HepG2 (cell line): ENCODE data around the gene AHNAK. TPM values are rescaled to one million over a fixed set of nuclear protein-coding genes. Genes with fewer than 3 reads are reported as not detected.

ENCODE experiments used
- AGO1 ChIP-seq: fragments of 200-400 bp; formaldehyde crosslinking; IDR thresholded peaks from 2 replicates; pipeline ENCODE4 v1.6.1; 2017; ENCODE audit warnings: mild to moderate bottlenecking, low read depth, low read length, moderate library complexity; ENCODE audit not compliant: poor library complexity, severe bottlenecking
- FLYWCH1 ChIP-seq: sonication (generic); formaldehyde crosslinking; IDR thresholded peaks from 2 replicates; pipeline ENCODE4 v1.8.1; 2023; ENCODE audit warnings: mild to moderate bottlenecking, missing genetic modification reagents
- FOXA1 ChIP-seq, 2 experiments: fragments of 450-650 bp in 1 of 2; sonication (generic) in 1 of 2; formaldehyde crosslinking in 1 of 2; IDR thresholded peaks; 2 replicates each; pipeline versions ENCODE4 v1.4.0 to v1.6.1; 2016 to 2020; ENCODE audit warnings: missing genetic modification reagents in 1 of 2
- FOXC1 ChIP-seq: sonication (generic); formaldehyde crosslinking; IDR thresholded peaks from 2 replicates; pipeline ENCODE4 v1.8.0; 2022; ENCODE audit warnings: mild to moderate bottlenecking, missing genetic modification reagents, borderline replicate concordance
- GLI4 ChIP-seq: sonication (generic); formaldehyde crosslinking; IDR thresholded peaks from 2 replicates; pipeline ENCODE4 v1.5.1; 2020; ENCODE audit warnings: missing genetic modification reagents, mild to moderate bottlenecking, moderate library complexity, borderline replicate concordance
- MAFK ChIP-seq, 2 experiments: IDR thresholded peaks in 1 of 2; conservative IDR thresholded peaks in 1 of 2; 2 replicates each; pipeline ENCODE4 v1.6.1; 2011; ENCODE audit warnings: improper control_type of control experiment in 2 of 2, low read length in 2 of 2
- MEF2D ChIP-seq: sonication (generic); formaldehyde crosslinking; IDR thresholded peaks from 2 replicates; pipeline ENCODE4 v1.5.1; 2020; ENCODE audit warnings: mild to moderate bottlenecking, missing genetic modification reagents
- NCOA5 ChIP-seq: sonication (generic); formaldehyde crosslinking; IDR thresholded peaks from 2 replicates; pipeline ENCODE4 v1.4.0; 2020; ENCODE audit warnings: missing genetic modification reagents
- SNRNP70 ChIP-seq: fragments of 200-400 bp; formaldehyde crosslinking; IDR thresholded peaks from 2 replicates; pipeline ENCODE4 v1.6.1; 2017; ENCODE audit warnings: mild to moderate bottlenecking, low read depth, low read length, moderate library complexity
- SP2 ChIP-seq: sonication (generic); formaldehyde crosslinking; IDR thresholded peaks from 2 replicates; pipeline ENCODE4 v1.5.1; 2020; ENCODE audit warnings: mild to moderate bottlenecking, missing genetic modification reagents
- SRY ChIP-seq: sonication (generic); formaldehyde crosslinking; IDR thresholded peaks from 2 replicates; pipeline ENCODE4 v1.8.0; 2022; ENCODE audit warnings: mild to moderate bottlenecking, missing genetic modification reagents
- XRCC5 ChIP-seq: fragments of 200-400 bp; formaldehyde crosslinking; optimal IDR thresholded peaks from 2 replicates; pipeline ENCODE3; 2017; ENCODE audit warnings: mild to moderate bottlenecking, low read length
- polyA plus RNA-seq, 8 experiments: library from polyadenylated mRNA; depleted of rRNA in 3 of 8; stranded (reverse) in 7 of 8; unstranded in 1 of 8; fragments of >200 nt; fragmentation: Illumina TruSeq in 4 of 8; extraction: Trizol in 4 of 8; gene quantifications; 2 replicates each; pipeline versions ENCODE4 v1.2.1 to v1.2.3, GENCODE V29; 2011 to 2016; ENCODE audit warnings: low read depth in 4 of 8, missing spikeins in 1 of 8, mixed read lengths in 1 of 8; ENCODE audit not compliant: insufficient read depth in 1 of 8
- total RNA-seq, 5 experiments: library from RNA; depleted of rRNA; stranded (reverse); fragments of >200 nt; fragmentation: Illumina TruSeq; extraction: Trizol; gene quantifications; 2 replicates each; pipeline ENCODE4 v1.2.3, GENCODE V29; 2016; ENCODE audit warnings: low read depth in 1 of 5
- TF ChIP-seq, protein P1 (sequence below): sonication (generic); formaldehyde crosslinking; IDR thresholded peaks from 2 replicates; pipeline ENCODE4 v1.5.0; 2020; ENCODE audit warnings: missing genetic modification reagents
- TF ChIP-seq, protein P2 (sequence below), 2 experiments: fragments of 450-650 bp in 1 of 2; sonication (generic) in 1 of 2; formaldehyde crosslinking; IDR thresholded peaks; 2 replicates each; pipeline versions ENCODE4 v1.5.0 to v1.8.0; 2020 to 2022; ENCODE audit warnings: mild to moderate bottlenecking in 1 of 2, missing genetic modification reagents in 1 of 2
- TF ChIP-seq, protein P3 (sequence below): sonication (generic); formaldehyde crosslinking; IDR thresholded peaks from 2 replicates; pipeline ENCODE4 v1.5.1; 2020; ENCODE audit warnings: mild to moderate bottlenecking, moderate library complexity, missing genetic modification reagents
- TF ChIP-seq, protein P4 (sequence below): IDR thresholded peaks from 2 replicates; pipeline ENCODE4 v1.6.1; 2016
- TF ChIP-seq, protein P5 (sequence below): IDR thresholded peaks from 2 replicates; pipeline ENCODE4 v1.6.1; 2016; ENCODE audit warnings: low read depth
- TF ChIP-seq, protein P6 (sequence below): sonication (generic); formaldehyde crosslinking; IDR thresholded peaks from 2 replicates; pipeline ENCODE4 v1.4.0; 2020; ENCODE audit warnings: mild to moderate bottlenecking, missing genetic modification reagents

The AHNAK gene
- total and polyA plus RNA-seq, 2 of the 13 experiments (the other 11 are each of a cell fraction or from before 2014, with no cell fraction given) = 23.4 to 25.0 TPM

DNA sequence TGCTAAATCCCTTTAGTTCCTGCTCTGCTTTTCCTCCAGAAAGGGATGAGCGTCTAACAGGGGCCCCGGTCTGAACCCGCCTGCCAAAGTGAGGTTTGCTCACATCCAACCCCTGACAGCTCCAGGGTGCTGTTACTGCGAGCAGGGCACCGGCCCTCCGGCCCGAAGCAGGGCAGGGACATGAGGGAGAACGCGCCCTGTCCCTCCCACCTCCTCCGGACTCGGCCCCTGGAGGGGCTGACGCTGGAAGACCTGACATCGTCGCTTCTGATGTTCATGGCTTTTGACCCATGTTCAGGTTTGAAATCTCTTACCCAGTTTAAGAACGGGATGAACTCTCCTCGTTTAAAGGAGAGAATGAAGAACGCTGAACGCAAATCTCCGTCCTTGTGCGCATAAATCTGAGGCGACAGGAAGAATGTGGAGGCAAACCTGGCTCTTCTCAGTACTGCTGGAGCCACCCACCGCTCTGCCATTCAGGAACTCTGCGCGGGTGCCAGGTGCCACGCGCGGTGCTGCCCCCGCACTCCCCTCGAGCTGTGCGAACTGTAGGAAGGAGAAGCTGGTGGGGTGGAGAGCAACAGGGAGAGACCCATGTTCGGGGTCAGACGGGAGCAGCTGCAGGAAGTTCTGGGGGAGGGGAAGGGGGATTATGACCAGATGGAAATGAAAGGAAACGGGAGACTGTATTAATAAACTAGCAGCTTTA is 27.9 kb upstream of the AHNAK start (continued):
- TF ChIP-seq, protein P1, sequence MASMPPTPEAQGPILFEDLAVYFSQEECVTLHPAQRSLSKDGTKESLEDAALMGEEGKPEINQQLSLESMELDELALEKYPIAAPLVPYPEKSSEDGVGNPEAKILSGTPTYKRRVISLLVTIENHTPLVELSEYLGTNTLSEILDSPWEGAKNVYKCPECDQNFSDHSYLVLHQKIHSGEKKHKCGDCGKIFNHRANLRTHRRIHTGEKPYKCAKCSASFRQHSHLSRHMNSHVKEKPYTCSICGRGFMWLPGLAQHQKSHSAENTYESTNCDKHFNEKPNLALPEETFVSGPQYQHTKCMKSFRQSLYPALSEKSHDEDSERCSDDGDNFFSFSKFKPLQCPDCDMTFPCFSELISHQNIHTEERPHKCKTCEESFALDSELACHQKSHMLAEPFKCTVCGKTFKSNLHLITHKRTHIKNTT = no peak
- TF ChIP-seq SP2 (no peak), XRCC5 (no peak), GLI4 (CRISPR knock-in tag) (no peak), FLYWCH1 (CRISPR knock-in tag) (no peak), AGO1 (no peak), FOXC1 (CRISPR knock-in tag) (no peak), MAFK (conservative IDR thresholded peaks at IDR 0.05 in 1 of 2, IDR thresholded peaks at IDR 0.05 in 1 of 2; ENCODE audit: low read length in 2 of 2) (no peak), NCOA5 (CRISPR knock-in tag) (no peak), FOXA1 (IDR thresholded peaks at IDR 0.05) (no peak), FOXA1 (CRISPR knock-in tag; IDR thresholded peaks at IDR 0.05) (no peak), MEF2D (CRISPR knock-in tag) (no peak), SRY (0 out of 2 replicates have a peak, but pooled peaks have one; percentile 44), SNRNP70 (no peak)
- TF ChIP-seq, protein P2, sequence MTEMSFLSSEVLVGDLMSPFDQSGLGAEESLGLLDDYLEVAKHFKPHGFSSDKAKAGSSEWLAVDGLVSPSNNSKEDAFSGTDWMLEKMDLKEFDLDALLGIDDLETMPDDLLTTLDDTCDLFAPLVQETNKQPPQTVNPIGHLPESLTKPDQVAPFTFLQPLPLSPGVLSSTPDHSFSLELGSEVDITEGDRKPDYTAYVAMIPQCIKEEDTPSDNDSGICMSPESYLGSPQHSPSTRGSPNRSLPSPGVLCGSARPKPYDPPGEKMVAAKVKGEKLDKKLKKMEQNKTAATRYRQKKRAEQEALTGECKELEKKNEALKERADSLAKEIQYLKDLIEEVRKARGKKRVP (CRISPR knock-in tag; IDR thresholded peaks at IDR 0.05) = no peak
- TF ChIP-seq, protein P3, sequence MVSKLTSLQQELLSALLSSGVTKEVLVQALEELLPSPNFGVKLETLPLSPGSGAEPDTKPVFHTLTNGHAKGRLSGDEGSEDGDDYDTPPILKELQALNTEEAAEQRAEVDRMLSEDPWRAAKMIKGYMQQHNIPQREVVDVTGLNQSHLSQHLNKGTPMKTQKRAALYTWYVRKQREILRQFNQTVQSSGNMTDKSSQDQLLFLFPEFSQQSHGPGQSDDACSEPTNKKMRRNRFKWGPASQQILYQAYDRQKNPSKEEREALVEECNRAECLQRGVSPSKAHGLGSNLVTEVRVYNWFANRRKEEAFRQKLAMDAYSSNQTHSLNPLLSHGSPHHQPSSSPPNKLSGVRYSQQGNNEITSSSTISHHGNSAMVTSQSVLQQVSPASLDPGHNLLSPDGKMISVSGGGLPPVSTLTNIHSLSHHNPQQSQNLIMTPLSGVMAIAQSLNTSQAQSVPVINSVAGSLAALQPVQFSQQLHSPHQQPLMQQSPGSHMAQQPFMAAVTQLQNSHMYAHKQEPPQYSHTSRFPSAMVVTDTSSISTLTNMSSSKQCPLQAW (CRISPR knock-in tag) = no peak
- TF ChIP-seq, protein P4, sequence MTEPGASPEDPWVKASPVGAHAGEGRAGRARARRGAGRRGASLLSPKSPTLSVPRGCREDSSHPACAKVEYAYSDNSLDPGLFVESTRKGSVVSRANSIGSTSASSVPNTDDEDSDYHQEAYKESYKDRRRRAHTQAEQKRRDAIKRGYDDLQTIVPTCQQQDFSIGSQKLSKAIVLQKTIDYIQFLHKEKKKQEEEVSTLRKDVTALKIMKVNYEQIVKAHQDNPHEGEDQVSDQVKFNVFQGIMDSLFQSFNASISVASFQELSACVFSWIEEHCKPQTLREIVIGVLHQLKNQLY (CRISPR knock-in tag) = no peak
- TF ChIP-seq, protein P5, sequence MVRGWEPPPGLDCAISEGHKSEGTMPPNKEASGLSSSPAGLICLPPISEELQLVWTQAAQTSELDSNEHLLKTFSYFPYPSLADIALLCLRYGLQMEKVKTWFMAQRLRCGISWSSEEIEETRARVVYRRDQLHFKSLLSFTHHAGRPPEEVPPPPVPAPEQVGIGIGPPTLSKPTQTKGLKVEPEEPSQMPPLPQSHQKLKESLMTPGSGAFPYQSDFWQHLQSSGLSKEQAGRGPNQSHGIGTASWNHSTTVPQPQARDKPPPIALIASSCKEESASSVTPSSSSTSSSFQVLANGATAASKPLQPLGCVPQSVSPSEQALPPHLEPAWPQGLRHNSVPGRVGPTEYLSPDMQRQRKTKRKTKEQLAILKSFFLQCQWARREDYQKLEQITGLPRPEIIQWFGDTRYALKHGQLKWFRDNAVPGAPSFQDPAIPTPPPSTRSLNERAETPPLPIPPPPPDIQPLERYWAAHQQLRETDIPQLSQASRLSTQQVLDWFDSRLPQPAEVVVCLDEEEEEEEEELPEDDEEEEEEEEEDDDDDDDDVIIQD (CRISPR knock-in tag) = no peak
- TF ChIP-seq, protein P6, sequence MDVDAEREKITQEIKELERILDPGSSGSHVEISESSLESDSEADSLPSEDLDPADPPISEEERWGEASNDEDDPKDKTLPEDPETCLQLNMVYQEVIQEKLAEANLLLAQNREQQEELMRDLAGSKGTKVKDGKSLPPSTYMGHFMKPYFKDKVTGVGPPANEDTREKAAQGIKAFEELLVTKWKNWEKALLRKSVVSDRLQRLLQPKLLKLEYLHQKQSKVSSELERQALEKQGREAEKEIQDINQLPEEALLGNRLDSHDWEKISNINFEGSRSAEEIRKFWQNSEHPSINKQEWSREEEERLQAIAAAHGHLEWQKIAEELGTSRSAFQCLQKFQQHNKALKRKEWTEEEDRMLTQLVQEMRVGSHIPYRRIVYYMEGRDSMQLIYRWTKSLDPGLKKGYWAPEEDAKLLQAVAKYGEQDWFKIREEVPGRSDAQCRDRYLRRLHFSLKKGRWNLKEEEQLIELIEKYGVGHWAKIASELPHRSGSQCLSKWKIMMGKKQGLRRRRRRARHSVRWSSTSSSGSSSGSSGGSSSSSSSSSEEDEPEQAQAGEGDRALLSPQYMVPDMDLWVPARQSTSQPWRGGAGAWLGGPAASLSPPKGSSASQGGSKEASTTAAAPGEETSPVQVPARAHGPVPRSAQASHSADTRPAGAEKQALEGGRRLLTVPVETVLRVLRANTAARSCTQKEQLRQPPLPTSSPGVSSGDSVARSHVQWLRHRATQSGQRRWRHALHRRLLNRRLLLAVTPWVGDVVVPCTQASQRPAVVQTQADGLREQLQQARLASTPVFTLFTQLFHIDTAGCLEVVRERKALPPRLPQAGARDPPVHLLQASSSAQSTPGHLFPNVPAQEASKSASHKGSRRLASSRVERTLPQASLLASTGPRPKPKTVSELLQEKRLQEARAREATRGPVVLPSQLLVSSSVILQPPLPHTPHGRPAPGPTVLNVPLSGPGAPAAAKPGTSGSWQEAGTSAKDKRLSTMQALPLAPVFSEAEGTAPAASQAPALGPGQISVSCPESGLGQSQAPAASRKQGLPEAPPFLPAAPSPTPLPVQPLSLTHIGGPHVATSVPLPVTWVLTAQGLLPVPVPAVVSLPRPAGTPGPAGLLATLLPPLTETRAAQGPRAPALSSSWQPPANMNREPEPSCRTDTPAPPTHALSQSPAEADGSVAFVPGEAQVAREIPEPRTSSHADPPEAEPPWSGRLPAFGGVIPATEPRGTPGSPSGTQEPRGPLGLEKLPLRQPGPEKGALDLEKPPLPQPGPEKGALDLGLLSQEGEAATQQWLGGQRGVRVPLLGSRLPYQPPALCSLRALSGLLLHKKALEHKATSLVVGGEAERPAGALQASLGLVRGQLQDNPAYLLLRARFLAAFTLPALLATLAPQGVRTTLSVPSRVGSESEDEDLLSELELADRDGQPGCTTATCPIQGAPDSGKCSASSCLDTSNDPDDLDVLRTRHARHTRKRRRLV (CRISPR knock-in tag) = no peak
